CD4-positive, alpha-beta T cell treated with Interleukin-10 for 1 hour (primary cell): ENCODE data around the gene CDC42BPG.
"Not testable (repeated sequence)": the region's sequence is repeated elsewhere in the genome, so short reads cannot be mapped to it uniquely, and the experiment has no call there.

Experiments
- DNase-seq: peaks from one replicate; pipeline ENCODE4 v3.0.0-alpha.2; 2020

The CDC42BPG gene

DNA sequence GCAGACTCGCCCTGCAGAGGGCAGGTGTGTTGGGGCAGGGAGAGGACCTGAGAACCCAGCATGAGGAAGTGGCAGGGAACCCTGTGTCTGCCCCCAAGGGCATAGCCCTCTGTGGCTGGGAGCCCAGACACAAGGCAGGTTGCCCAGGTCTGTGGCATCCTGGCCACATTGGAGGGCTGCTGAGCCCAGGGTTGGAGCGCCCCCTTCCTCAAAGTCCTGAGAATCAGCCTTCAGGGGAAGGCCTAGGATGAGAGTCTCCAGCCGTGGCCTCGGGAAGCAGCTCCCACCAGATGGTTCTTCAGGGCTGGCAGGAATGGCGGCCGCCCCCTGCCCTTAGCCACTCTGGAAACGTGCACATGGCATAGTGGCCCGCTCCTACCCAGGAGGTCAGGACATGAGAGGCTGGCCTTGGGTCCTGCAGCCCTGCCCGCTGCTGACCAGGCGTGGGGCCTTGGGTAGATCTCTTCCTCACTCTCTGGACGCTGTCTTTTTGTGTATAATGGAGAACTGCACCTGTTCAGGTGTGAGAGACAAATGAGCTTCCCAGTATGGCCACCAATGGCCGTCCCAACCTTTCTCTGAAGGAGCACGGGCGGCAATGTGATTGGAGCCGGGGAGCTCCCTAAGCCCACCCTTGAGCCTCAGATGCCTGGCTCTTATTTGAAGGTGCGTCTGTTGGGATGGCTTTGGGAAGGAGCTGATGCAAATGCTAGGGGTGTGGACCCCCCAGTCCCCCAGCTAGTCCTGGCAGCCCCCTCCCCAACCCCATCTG, 4.6 kb upstream of the CDC42BPG start:
- DNase-seq = no peak

DNA sequence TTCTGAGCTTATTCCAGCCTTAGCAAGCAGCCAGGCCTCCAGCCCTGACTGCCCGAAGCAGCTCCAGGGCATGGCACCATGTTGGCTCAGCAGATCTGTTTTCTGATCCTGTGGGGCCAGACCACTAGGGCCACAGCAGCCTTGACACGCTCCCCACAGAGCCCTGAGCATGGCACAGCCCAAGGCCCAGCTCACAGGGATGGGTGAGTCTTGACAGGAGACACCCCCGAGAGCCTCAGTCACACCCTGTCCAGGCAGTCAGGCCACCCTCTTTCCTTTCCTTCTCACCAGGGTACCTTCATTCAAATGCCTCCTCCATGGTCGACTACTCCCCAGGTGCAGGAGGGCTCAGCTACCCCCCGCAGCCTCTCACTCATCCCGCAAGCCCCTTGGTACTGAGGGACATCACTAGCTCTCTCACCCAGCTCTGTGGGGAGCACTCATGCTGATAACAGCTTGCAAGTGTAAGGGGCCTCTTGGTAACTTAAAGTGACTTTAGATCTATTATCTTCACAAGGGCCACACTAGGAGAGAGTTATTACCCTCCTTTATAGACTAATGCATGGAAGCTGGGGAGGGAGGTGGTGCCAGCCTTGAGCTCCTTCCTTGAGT, 3.9 kb upstream of the CDC42BPG start:
- no peak for DNase-seq

DNA sequence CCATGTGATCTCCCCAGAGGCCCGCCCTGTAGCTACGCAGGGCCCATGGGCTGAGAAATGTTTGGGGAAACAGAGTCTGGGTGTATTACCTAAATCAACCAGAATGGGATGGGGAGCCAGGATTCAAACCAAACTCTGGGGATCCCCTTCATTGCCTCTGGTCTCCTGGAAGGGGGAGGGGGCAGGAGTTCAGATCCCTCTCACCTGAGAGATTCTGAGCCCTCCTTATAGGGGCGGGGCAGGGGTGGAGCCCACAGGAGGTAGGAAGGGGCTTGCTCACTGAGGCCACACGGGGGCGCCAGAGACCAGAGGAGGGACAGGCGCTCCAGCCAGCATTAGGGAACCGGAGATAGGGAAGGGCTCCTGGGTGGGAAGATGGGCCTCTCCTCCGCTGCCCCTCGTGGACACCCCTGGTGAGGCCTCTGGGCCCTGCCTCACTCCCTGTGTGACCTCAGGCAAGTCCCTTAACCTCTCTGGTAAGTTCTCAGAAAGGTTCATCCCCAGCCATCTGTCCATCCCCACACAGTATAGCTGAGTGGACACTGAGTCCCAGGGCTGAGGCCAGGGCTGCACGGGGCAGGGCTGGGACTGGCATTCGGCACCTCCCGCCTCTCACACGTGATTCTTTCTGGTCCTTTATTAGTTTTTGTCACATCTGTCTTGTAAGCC, 2.7 kb upstream of the CDC42BPG start:
- peak; percentile 92 for DNase-seq

GRCh38 chr11:64845776-64846129, 1.3 kb upstream of the CDC42BPG start:
- DNase-seq = not testable (repeated sequence)

DNA sequence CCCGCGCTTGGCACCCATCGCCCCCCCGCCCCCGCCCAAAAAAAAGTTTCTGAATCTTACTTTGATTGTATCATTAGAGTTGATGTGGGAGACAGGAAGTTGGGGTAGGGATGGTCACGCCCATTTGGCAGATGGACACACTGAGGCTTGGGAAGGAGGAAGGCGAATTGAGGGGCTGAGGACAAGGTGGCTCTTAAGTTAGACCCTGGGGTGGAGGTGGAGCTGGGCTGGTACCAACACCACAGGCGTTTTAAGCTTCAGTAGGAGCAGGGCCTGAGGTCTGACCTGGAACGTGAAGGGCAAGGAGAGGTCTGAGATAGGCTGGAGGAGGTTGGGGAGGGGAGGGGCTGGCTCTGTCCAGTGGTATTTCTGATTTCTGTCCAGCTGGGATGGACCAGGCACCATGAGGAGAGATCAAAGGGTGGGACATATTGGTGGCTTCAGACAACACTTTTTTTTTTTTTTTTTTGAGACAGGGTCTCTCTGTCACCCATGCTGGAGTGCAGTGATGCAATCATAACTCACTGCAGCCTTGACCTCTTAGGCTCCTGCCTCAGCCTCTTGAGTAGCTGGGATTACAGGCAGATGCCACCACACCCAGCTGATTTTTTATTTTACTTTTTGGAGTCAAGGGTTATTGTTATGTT, 799 bp upstream of the CDC42BPG start:
- DNase-seq = no peak

- no peak for DNase-seq
These were observed 645 bp downstream of the CDC42BPG start for GRCh38 chr11:64843686-64844329.

DNA sequence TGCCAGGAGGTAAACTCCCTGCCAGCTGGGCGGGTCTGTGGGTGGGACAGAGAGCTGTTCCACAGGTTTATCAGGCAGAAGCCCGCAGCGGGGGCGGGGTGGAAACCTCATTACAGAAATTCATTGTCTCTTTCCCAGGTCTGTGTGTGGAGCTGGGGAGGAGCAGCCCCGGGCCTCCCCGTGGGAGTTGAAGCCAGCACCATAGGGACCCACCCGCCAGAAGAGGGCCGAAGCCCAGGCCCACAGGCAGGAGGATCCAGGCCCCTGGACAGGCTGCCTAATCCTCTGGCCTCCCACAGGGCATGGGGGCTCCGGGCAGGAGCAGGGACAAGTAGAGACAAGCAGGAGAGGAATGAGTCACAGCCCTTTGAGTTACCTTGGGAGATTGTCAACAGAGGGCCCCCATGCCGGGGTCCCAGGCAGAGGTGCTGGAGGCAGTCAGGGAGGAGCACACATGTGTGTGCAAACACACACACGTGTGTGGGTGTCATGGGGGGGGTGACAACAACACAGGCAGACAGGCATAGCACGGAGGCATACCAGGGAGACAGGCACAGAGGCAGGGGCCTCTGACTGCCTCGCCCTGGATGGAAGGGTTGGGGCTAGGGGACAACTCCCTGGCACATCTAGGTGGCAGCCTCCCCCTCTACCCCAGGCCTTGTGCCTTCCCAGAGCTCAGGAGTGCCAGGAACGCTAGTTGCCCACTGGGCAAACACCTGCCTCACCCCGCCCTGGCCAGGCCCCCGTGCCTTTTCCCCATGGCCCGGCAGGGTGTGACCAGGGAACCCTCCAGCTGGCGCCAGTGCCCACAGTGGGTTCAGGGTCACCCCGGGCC, 1.4 kb downstream of the CDC42BPG start:
- no peak for DNase-seq

DNA sequence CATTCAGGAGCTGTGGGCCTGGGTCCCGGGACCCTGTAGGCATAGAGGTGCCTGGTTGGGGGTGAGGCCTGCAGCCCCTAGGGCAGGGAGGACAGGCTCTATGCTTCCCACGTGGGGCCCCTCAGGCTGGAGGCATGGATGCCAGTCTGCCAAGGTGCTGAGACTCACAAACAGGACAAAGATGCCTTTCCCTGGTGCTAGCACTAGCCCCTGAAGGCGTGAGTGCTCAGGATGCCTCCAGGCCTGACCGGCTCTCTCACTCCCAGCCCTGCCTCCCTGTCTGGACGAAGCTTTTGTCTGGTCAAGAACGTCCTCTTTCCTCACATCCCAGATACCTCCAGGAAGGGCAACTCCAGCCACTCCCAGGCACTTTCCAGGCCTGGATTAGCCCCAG, 2.1 kb downstream of the CDC42BPG start:
- no peak for DNase-seq

- DNase-seq = no peak
These were observed 2.7 kb downstream of the CDC42BPG start for GRCh38 chr11:64841592-64842365.

DNA sequence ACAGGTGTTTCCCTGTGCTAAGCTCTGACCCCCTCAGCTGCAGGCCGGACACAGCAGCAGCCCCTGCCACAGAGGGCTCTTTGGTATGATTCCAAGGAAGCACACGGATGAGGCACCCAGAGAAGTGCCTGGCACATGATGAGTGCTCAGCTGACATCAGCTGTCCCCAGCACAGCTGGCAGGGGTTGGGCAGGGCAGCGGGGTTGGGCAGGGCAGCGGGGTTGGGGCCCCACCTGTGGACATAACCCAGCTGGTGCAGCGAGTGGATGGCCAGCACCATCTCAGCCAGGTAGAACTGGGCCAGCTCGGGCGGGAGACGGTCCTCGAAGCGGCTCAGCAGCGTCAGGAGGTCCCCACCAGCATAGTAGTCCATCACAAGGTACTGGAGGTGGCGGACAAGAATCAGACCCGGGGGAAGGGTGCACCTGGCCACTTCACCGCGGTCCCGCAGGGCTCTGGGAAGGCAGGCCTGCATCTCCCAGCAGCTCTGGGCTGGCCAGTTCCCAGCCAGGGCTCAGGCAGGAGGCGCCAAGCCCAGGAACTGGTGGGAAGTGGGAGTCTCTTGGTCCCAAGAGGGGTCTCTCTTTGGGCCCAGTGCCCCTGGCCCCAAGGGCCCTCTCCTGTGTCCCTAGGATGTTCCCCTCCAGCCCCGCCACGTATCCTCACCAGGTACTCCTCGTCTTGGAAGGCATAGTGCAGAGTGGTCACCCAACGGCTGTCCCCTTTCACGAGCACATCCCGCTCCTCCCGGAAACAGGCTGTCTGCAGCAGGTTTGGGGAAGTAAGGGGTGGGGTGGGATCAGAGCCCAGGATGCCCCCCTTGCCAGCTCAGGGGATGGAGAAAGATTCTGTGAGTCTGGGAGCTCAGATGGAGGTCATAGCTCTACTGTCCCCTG, 4.3 kb downstream of the CDC42BPG start:
- no peak for DNase-seq

- DNase-seq = no peak
These were observed 5.1 kb downstream of the CDC42BPG start for GRCh38 chr11:64839335-64839734.

DNA sequence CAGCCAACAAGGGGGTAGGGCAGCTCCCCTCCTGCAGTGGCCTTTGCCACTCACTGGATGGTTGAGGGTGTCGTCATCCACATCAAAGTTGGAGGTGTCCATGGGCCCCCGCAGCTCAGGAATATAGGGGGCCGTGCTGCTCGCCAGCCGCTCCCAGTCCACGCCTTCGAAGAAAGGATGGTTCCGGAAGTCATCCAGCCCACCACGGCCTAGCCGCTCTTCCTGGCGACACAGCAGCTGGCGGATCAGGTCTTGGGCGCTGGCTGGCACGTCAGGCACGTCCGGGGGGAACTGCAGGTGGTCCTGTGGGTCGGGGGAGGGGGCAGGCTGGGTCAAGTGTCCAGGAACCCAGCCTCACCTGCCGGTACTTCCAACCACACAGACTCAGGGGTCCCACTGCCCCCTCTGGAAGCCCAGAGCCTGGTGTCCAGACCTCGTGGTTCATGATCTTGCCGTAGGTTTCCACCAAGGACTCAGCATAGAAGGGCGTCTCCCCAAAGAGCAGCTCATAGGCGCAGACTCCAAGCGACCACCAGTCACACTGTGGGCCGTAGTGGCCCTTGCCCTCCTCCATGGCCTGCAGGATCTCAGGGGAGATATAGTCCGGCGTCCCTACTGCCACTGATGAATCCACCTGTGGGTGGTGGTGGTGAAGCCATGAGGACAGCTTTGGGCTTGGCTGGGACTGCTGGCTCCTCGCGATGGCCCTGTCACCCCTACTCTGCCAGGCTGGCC, 5.7 kb downstream of the CDC42BPG start:
- DNase-seq = no peak

DNA sequence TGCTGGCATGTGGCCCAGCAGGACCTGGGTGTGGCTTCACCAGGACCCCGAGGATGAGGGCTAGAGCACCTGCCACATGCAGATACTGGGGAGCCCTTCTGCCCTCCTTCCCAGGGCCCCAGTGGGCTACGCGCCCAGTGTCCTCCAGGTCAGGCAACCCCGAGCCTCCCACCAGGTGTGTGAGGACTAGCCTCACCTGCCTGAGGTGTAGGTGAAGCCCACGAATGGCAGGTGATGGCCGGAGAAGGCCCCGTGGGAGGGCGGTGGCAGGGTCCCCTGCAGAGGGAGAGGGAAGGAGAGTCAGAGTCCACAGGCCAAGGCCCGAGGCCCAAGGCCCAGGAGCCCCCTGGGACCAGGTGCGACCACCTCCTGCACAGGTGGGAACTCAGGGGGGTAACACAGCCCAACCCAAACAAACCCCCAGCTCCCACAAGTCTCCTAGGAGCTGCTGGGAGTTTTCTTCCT, 6.5 kb downstream of the CDC42BPG start:
- no peak for DNase-seq

- no peak for DNase-seq
These were observed 7.9 kb downstream of the CDC42BPG start for GRCh38 chr11:64836448-64837072.

DNA sequence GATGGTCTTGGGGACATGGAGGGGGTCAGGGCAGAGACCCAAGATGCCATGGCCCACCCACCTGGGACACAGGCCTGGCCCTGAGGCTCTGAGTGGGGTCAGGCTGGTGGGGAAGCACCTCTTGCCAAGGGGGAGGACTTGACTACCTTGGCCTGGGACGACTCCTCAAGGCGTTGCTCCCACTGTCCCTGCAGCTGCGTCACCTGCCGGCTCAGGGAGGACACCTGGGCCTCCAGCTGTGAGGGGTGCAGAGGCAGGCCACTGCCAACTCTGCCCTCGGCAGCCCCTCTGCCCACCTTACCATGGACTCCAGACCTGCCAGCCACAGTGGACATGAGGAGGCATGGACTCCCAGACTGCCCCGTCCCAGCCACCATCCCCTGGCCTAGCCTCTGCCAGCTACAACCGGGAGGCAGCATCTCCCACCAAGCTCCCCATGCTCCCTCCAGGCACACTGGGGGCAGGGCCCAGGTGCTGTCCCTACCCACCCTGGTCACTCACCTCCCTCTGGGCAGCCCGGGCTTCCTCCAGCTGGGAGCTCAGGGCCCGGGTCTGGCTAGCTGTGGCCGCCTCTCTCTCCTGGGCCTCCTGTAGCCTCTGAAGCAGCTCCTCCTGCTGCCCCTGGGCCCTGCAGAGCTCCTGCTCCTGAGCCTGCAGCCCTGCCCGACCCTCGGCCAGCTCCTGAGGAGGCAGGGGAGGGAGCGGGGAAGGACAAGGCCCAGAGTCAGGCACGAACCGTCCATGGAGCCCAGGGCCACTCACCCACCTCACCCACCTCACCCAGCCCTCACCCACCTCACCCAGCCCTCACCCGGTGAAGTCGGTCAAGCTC, 8.6 kb downstream of the CDC42BPG start:
- no peak for DNase-seq

- no peak for DNase-seq
These were observed 9.5 kb downstream of the CDC42BPG start for GRCh38 chr11:64834723-64835615.
